Mesenteric fat pad (tissue), 1 donor: Measurements from ENCODE around the gene PPP1R16B. TPM values are rescaled to one million over a fixed set of nuclear protein-coding genes. Genes with fewer than 3 reads are reported as not detected.
A peak's percentile ranks its signal among the peaks of the same experiment; 100 is the strongest.

Experiments
- DNase-seq: peaks from one replicate; pipeline ENCODE4 v3.0.0-alpha.2; 2020; ENCODE audit warnings: low spot score
- total RNA-seq: library from RNA; stranded (reverse); fragmentation: NEBNext Ultra II Directional; extraction: Animal tissue kit (Norgen Biotek cat#: 25700); gene quantifications from one replicate; pipeline ENCODE4 v1.2.1, GENCODE V29; 2021
- donor health status: DM: yes; HTN: yes; CAD: no.

The PPP1R16B gene
- total RNA-seq, 1 donor from 2014 or later, result 24.3 TPM

DNA sequence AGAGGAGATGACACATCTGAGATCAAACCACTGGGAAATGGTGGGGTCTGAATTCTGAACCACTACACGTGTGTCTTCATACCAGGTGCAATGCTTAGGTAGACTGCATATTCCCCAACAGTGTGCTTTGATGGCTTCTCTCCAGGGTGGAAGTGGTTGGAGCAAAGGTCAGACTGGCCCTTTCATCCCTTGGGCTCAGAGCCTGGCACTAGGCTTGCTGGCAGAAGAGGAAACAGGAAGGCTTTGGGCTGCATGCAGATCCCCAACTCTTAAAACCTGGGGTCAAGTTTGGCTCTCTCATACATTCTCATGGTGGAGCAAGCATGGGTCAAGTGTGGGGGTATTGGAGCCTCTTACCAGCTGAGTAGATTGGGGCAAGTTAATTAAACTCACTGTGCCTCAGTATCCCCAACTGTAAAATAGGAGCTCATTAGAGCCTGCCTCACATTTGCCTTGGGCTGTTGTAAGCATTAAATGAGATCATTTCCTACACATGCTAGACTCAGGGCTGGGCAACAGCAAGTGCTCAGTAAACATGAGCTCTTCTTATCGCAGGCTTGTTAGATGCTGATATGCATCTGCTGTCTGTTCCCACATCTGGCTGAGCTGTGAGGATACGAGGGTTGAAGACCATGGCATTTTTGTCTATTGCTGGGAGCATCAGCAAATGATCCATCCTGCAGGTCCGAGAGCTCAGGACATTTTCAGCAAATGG lies 69.1 kb downstream of the PPP1R16B start:
- DNase-seq, result peak; percentile 24

DNA sequence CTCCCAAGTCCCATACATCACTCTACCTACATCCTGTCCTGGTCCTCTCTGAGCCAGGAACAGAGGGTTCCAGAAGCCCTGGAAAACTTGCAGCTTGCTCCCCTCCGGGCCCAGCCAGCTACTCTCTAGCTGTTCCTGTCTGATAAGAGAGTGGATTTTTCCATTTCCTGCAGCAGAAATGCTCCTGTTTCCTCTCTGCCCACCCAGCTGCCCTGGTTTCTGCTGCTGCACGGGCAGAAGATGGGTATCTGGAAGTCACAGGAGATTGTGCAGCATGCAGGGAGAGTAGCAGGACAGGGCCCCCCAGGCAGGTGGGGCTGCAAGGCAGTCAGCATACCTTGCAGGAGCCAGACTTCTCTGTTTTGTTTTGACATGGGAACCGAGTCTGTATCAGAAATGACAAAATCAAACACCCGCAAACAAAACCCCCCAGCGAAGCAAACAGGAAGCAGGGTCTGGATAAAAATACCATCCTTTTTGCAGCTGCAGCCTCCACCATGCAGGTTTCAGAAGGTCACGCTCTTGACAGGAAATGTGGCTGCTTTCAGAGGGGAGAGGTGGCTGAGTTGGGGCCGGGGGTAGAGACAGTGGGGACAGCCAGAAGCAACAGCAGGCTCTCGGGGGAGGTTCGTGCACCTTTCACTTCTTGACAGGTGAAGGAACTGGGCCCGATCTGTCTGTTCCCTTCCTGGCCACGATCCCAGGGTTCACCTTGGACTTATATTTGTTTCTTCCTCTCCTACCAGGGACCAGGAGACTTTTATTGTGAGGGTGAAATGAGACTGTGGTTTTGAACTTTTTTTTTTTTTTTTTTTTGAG lies 69.9 kb downstream of the PPP1R16B start:
- no peak for DNase-seq

DNA sequence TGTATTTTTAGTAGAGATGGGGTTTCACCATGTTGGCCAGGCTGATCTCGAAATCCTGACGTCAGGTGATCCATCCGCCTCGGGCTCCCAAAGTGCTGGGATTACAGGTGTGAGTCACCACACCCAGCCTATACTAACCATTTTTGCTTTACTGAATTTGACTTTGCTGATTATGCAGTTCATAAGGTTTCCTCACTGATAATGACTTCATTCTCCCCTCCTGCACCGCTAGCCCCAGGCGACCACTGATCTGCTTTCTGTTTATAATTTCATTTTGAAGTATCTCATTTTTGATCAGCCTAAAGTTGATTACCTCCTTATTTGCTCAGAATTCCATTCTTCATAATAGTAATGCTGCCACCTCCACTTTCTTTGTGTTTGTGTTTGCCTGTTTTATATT lies 72.0 kb downstream of the PPP1R16B start:
- DNase-seq, result peak; percentile 24

GRCh38 chr20:38878866-38879265 lies 73.4 kb downstream of the PPP1R16B start:
- DNase-seq, result no peak

GRCh38 chr20:38880952-38881735 lies 75.6 kb downstream of the PPP1R16B start:
- DNase-seq, result no peak

GRCh38 chr20:38881806-38882440 lies 76.4 kb downstream of the PPP1R16B start:
- no peak for DNase-seq

GRCh38 chr20:38882600-38882999 lies 77.1 kb downstream of the PPP1R16B start:
- no peak for DNase-seq

DNA sequence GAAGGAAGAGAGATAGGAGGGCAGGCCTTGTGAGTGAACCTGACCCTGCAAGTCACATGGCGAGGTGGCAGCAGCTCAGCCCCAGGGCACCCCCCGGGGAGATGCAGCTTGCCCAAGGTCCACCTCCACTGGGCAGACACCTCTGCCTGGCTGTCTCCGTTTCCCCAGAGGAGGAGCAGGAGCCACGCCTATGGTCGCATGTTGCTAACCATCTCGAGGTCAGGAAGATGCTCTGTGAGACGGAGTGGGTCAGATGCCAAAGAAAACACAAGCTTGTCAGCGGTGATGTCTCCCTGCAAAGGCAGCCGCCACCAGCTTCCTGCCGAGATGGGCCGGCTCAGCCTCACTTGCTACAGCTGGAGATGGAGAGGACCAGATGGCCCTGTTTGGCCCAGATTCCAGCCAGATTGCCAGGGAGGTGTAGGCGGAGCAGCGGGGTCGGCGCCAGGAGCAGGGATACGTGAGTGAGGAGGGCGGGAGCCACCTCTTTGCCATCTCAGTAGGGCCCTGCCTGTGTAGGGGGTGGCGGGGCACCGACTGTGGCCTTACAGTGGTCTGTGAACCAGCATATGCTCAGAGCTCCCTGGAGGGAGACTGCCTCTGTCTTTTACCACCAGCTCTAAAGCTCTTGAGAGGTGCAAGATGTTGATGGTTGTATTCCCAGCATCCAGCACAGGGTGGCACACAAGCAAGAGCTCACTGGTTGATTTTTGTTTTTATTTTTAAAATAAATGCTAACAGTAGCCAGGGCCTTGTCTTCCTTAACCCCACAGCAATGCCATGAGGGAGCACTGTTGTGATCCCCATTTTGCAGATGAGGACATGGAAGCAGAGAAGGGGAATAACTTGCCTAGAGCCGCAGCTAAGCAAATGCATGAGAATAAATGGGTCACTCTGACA lies 77.8 kb downstream of the PPP1R16B start:
- no peak for DNase-seq

- DNase-seq, result no peak
Measured at GRCh38 chr20:38883981-38884733, 78.7 kb downstream of the PPP1R16B start.

- peak; percentile 71 for DNase-seq
Measured at GRCh38 chr20:38885357-38885756, 79.9 kb downstream of the PPP1R16B start.

GRCh38 chr20:38888059-38888831 lies 82.7 kb downstream of the PPP1R16B start:
- no peak for DNase-seq

- DNase-seq, result no peak
Measured at GRCh38 chr20:38889050-38889449, 83.6 kb downstream of the PPP1R16B start.

- no peak for DNase-seq
Measured at GRCh38 chr20:38889792-38890496, 84.4 kb downstream of the PPP1R16B start.

GRCh38 chr20:38890497-38890818 lies 85.0 kb downstream of the PPP1R16B start:
- DNase-seq, result no peak

- DNase-seq, result no peak
Measured at GRCh38 chr20:38892091-38892981, 86.8 kb downstream of the PPP1R16B start.

DNA sequence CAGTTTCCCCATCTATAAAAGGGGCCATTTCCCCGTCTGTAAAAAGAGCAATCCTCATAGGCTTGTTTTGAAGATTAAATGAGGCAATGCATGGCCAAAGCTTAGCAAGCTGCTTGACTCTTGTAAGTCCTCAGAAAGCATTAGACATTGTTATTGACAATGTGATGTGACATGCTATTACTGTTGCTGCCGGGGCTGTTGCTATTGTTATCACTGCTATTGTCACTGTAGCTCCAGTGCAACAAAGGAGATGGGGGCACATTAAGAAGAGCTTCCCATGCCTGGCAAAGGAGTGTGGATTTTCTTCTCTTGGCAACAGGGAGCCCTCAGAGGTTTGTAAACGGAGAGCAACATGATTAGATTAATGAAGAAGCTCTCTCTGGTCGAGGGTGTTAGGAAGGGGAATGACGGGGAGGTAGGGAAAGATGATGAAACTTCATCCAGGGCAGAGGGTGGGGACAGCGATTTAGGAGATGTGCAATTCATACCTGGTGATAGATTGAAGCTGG lies 87.6 kb downstream of the PPP1R16B start:
- DNase-seq, result no peak

DNA sequence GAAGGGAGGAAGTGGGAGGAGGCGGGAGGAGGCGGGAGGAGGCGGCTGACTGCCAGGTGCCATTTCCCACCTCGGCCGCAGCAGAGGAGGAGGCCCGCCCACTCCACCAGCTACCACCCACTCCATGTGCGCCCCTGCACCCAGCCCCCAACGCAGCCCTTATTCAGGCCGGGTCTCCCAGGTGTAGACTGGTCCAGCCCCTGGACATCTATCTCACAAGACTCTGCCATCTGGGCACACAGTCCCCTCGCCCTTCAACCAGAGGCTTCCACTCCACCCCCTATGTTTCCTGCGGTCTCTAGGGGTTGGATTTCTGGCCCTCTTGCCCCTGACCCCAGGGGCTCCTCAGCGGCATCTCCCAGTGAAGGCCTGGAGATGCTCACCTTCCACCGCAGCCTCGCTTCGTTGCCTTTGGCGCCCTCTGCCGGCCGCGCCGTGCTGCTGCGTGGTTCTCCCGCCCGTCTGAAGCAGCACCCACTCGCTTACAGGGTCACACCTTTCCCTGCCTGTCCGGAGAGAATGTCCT lies 88.1 kb downstream of the PPP1R16B start:
- DNase-seq, result no peak
